ENCODE results near the gene RNASE13. TPM values are rescaled to one million over a fixed set of nuclear protein-coding genes. Genes with fewer than 3 reads are reported as not detected.
A peak's percentile ranks its signal among the peaks of the same experiment; 100 is the strongest.

The RNASE13 gene
- total RNA-seq, 2 donors from 2014 or later = not detected

- no peak within 1 kb of the TSS for H3K4me3 Mint-ChIP-seq
- peak within 1 kb of the TSS; percentile 14 for H3K27ac Mint-ChIP-seq
- H3K4me1 Mint-ChIP-seq = peaks cover 9% of the 10 kb centered on the region
- peaks cover 8% of the 10 kb centered on the region for H3K36me3 Mint-ChIP-seq (ENCODE audit: low read depth)
- DNase-seq (no peak), ATAC-seq (no peak)
- H3K27me3 Mint-ChIP-seq = peaks cover 43% of the 10 kb centered on the region
- no peaks in the 10 kb centered on the region for H3K9me3 ChIP-seq (ENCODE audit: control insufficient read depth, low read length, poor library complexity, severe bottlenecking)
These were observed 23.4 kb upstream of the RNASE13 start, which contains the start of gene RNASE8 for GRCh38 chr14:21057803-21058675. TSS of gene RNASE8 (plus strand) at chr14:21057822. CDS start at chr14:21057893, 71 bp downstream.

- DNase-seq (no peak), ATAC-seq (no peak)
- peaks cover 10% of the 10 kb centered on the region for H3K36me3 Mint-ChIP-seq (ENCODE audit: low read depth)
- peaks cover 15% of the 10 kb centered on the region for H3K4me1 Mint-ChIP-seq
- H3K4me3 Mint-ChIP-seq = no peak overlapping the region
- peaks cover 45% of the 10 kb centered on the region for H3K27me3 Mint-ChIP-seq
- no peak overlapping the region for H3K27ac Mint-ChIP-seq
- H3K9me3 ChIP-seq (ENCODE audit: control insufficient read depth, low read length, poor library complexity, severe bottlenecking) = no peaks in the 10 kb centered on the region
These were observed 22.0 kb upstream of the RNASE13 start for GRCh38 chr14:21056520-21057163.

GRCh38 chr14:21055432-21056117, 21.0 kb upstream of the RNASE13 start:
- no peak overlapping the region for H3K4me3 Mint-ChIP-seq
- H3K27ac Mint-ChIP-seq = no peak overlapping the region
- ATAC-seq (no peak), DNase-seq (no peak)
- H3K4me1 Mint-ChIP-seq = peaks cover 15% of the 10 kb centered on the region
- H3K9me3 ChIP-seq (ENCODE audit: control insufficient read depth, low read length, poor library complexity, severe bottlenecking) = no peaks in the 10 kb centered on the region
- peaks cover 36% of the 10 kb centered on the region for H3K27me3 Mint-ChIP-seq
- peaks cover 6% of the 10 kb centered on the region for H3K36me3 Mint-ChIP-seq (ENCODE audit: low read depth)

- ATAC-seq (no peak), DNase-seq (no peak)
- Mint-ChIP-seq H3K4me1 (peaks cover 14% of the 10 kb centered on the region), H3K4me3 (no peak overlapping the region), H3K27me3 (peaks cover 34% of the 10 kb centered on the region), H3K36me3 (ENCODE audit: low read depth) (peaks cover 2% of the 10 kb centered on the region), H3K27ac (no peak overlapping the region)
- H3K9me3 ChIP-seq (ENCODE audit: control insufficient read depth, low read length, poor library complexity, severe bottlenecking) = no peaks in the 10 kb centered on the region
These were observed 20.1 kb upstream of the RNASE13 start for GRCh38 chr14:21054768-21055145.

GRCh38 chr14:21054123-21054767, 19.6 kb upstream of the RNASE13 start:
- peaks cover 2% of the 10 kb centered on the region for H3K36me3 Mint-ChIP-seq (ENCODE audit: low read depth)
- H3K27me3 Mint-ChIP-seq = peaks cover 35% of the 10 kb centered on the region
- no peak for DNase-seq
- H3K9me3 ChIP-seq (ENCODE audit: control insufficient read depth, low read length, poor library complexity, severe bottlenecking) = no peaks in the 10 kb centered on the region
- no peak overlapping the region for H3K27ac Mint-ChIP-seq
- ATAC-seq = no peak
- no peak overlapping the region for H3K4me3 Mint-ChIP-seq
- peaks cover 13% of the 10 kb centered on the region for H3K4me1 Mint-ChIP-seq

- peaks cover 34% of the 10 kb centered on the region for H3K27me3 Mint-ChIP-seq
- H3K9me3 ChIP-seq (ENCODE audit: control insufficient read depth, low read length, poor library complexity, severe bottlenecking) = no peaks in the 10 kb centered on the region
- H3K4me3 Mint-ChIP-seq = no peak overlapping the region
- H3K27ac Mint-ChIP-seq = peak overlapping the region; percentile 77
- DNase-seq (no peak), ATAC-seq (no peak)
- peaks cover 13% of the 10 kb centered on the region for H3K4me1 Mint-ChIP-seq
- peaks cover 2% of the 10 kb centered on the region for H3K36me3 Mint-ChIP-seq (ENCODE audit: low read depth)
These were observed 18.8 kb upstream of the RNASE13 start for GRCh38 chr14:21053184-21054122.

GRCh38 chr14:21050597-21050996, 16.0 kb upstream of the RNASE13 start:
- H3K4me3 Mint-ChIP-seq = no peak overlapping the region

GRCh38 chr14:21049271-21049673, 14.7 kb upstream of the RNASE13 start:
- H3K4me3 Mint-ChIP-seq = no peak overlapping the region
- H3K27me3 Mint-ChIP-seq = peaks cover 40% of the 10 kb centered on the region
- peaks cover 22% of the 10 kb centered on the region for H3K4me1 Mint-ChIP-seq
- H3K36me3 Mint-ChIP-seq (ENCODE audit: low read depth) = peaks cover 2% of the 10 kb centered on the region
- ATAC-seq (no peak), DNase-seq (no peak)
- H3K27ac Mint-ChIP-seq = no peak overlapping the region
- no peaks in the 10 kb centered on the region for H3K9me3 ChIP-seq (ENCODE audit: control insufficient read depth, low read length, poor library complexity, severe bottlenecking)

More at GRCh38 chr14:21050597-21050996, 16.0 kb upstream of the RNASE13 start:
- H3K4me1 Mint-ChIP-seq = peaks cover 11% of the 10 kb centered on the region
- H3K27ac Mint-ChIP-seq = no peak overlapping the region
- DNase-seq (no peak), ATAC-seq (no peak)
- H3K36me3 Mint-ChIP-seq (ENCODE audit: low read depth) = peaks cover 2% of the 10 kb centered on the region
- no peaks in the 10 kb centered on the region for H3K9me3 ChIP-seq (ENCODE audit: control insufficient read depth, low read length, poor library complexity, severe bottlenecking)
- peaks cover 31% of the 10 kb centered on the region for H3K27me3 Mint-ChIP-seq

GRCh38 chr14:21048638-21049037, 14.0 kb upstream of the RNASE13 start:
- ATAC-seq = no peak
- H3K4me3 Mint-ChIP-seq = no peak overlapping the region
- H3K27me3 Mint-ChIP-seq = peaks cover 40% of the 10 kb centered on the region
- no peak overlapping the region for H3K27ac Mint-ChIP-seq
- peaks cover 20% of the 10 kb centered on the region for H3K4me1 Mint-ChIP-seq
- peaks cover 2% of the 10 kb centered on the region for H3K36me3 Mint-ChIP-seq (ENCODE audit: low read depth)
- DNase-seq = no peak
- no peaks in the 10 kb centered on the region for H3K9me3 ChIP-seq (ENCODE audit: control insufficient read depth, low read length, poor library complexity, severe bottlenecking)

GRCh38 chr14:21047378-21047781, 12.8 kb upstream of the RNASE13 start:
- Mint-ChIP-seq H3K27ac (no peak overlapping the region), H3K4me3 (no peak overlapping the region), H3K36me3 (ENCODE audit: low read depth) (peaks cover 3% of the 10 kb centered on the region), H3K27me3 (peaks cover 38% of the 10 kb centered on the region), H3K4me1 (peaks cover 30% of the 10 kb centered on the region)
- H3K9me3 ChIP-seq (ENCODE audit: control insufficient read depth, low read length, poor library complexity, severe bottlenecking) = no peaks in the 10 kb centered on the region
- no peak for DNase-seq
- no peak for ATAC-seq

GRCh38 chr14:21043974-21044618, 9.5 kb upstream of the RNASE13 start:
- H3K27ac Mint-ChIP-seq = peak overlapping the region; percentile 92
- peaks cover 25% of the 10 kb centered on the region for H3K27me3 Mint-ChIP-seq
- no peak for DNase-seq
- H3K4me1 Mint-ChIP-seq = peaks cover 34% of the 10 kb centered on the region
- H3K9me3 ChIP-seq (ENCODE audit: control insufficient read depth, low read length, poor library complexity, severe bottlenecking) = no peaks in the 10 kb centered on the region
- H3K4me3 Mint-ChIP-seq = peak overlapping the region; percentile 36
- peak; percentile 69 for ATAC-seq
- peaks cover 4% of the 10 kb centered on the region for H3K36me3 Mint-ChIP-seq (ENCODE audit: low read depth)

All from T-helper 17 cell (primary cell).